Prostate gland (tissue), 2 donors: Measurements from ENCODE around the gene ARHGEF40. TPM values are rescaled to one million over a fixed set of nuclear protein-coding genes. Genes with fewer than 3 reads are reported as not detected.

ENCODE experiments used
- DNase-seq: peaks from one replicate; pipeline ENCODE4 v3.0.0-alpha.2; 2019; ENCODE audit warnings: low spot score
- H3K27ac ChIP-seq, 2 donors: fragments of 200-600 bp; sonication (generic); 2 replicates each; pipeline ENCODE4 v1.5.1; 2017 to 2019
- H3K27me3 ChIP-seq: fragments of 200-600 bp; sonication (generic); replicated peaks from 2 replicates; pipeline ENCODE4 v1.5.1; 2019; ENCODE audit not compliant: insufficient read depth
- H3K36me3 ChIP-seq, 2 donors: fragments of 200-600 bp; sonication (generic); 1 replicate in 1 of 2; 2 replicates in 1 of 2; pipeline versions ENCODE4 v1.5.1 to v1.8.1; 2017 to 2019
- H3K4me1 ChIP-seq: fragments of 200-600 bp; sonication (generic); replicated peaks from 2 replicates; pipeline ENCODE4 v1.5.1; 2019
- H3K4me3 ChIP-seq, 2 donors: fragments of 200-600 bp; sonication (generic); 2 replicates each; pipeline ENCODE4 v1.5.1; 2017 to 2019
- H3K9me3 ChIP-seq: fragments of 200-600 bp; sonication (generic); 2 replicates; pipeline ENCODE4 v1.5.1; 2017
- POLR2A ChIP-seq: fragments of 450-650 bp; IDR thresholded peaks from one replicate; pipeline ENCODE4 v1.6.1; 2016; ENCODE audit warnings: antibody characterized with exemption, mild to moderate bottlenecking
- POLR2AphosphoS5 ChIP-seq: sonication (generic); formaldehyde crosslinking; IDR thresholded peaks from one replicate; pipeline ENCODE4 v1.6.1; 2017; ENCODE audit warnings: antibody characterized with exemption
- WGBS: methylation state at CpG from one replicate; pipeline ENCODE4 v1.1.5; 2018; 5-methylcytosine and 5-hydroxymethylcytosine counted together
- intact Hi-C: fragments of 100-400 bp; cut with DNase I; formaldehyde crosslinking; loops from one replicate; pipeline ENCODE4 v1.14.2; 2022
- total RNA-seq, 2 donors: library from RNA; depleted of rRNA; stranded (reverse); fragments of >200 nt; gene quantifications; one replicate each; pipeline ENCODE4 v1.1.0, GENCODE V29; 2016
- TF ChIP-seq, protein P1 (sequence below), 4 experiments: fragments of 200-600 bp in 2 of 4; fragments of 450-650 bp in 2 of 4; sonication (generic) in 2 of 4; IDR thresholded peaks; 1 replicate in 3 of 4; 2 replicates in 1 of 4; pipeline ENCODE4 v1.5.1; 2016 to 2019; ENCODE audit warnings: antibody characterized with exemption in 4 of 4, mild to moderate bottlenecking in 2 of 4, moderate library complexity in 2 of 4

Gene ARHGEF40
- total RNA-seq, 2 donors from 2014 or later = 12.4 to 37.7 TPM

DNA sequence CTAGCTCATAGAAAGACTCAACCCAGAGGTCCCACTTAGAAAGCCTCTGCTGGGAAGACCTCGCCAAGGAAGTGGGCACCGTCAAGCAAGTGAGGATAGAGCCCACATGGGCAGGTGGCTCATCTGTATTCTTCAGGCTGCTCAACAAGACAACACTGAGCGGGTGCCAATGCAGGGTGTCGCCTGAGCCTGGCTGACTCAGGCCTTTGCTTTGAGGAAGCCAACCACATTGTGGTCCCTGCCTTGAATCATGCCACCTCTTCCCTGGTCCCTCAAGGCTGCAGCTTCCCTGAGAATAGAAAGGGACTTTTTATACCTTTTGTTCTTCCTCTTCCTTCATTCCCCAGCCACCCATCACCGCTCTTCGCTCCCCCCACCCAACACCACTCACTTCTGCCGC is 33.4 kb upstream of the ARHGEF40 start:
- no peaks in the 10 kb centered on the region for H3K27me3 ChIP-seq
- no peaks in the 10 kb centered on the region for H3K9me3 ChIP-seq
- no peak overlapping the region for H3K4me3 ChIP-seq
- H3K27ac ChIP-seq = no peak overlapping the region
- DNase-seq = no peak
- intact Hi-C loops = no loop called here
- no peak for TF ChIP-seq POLR2AphosphoS5
- TF ChIP-seq, protein P1, sequence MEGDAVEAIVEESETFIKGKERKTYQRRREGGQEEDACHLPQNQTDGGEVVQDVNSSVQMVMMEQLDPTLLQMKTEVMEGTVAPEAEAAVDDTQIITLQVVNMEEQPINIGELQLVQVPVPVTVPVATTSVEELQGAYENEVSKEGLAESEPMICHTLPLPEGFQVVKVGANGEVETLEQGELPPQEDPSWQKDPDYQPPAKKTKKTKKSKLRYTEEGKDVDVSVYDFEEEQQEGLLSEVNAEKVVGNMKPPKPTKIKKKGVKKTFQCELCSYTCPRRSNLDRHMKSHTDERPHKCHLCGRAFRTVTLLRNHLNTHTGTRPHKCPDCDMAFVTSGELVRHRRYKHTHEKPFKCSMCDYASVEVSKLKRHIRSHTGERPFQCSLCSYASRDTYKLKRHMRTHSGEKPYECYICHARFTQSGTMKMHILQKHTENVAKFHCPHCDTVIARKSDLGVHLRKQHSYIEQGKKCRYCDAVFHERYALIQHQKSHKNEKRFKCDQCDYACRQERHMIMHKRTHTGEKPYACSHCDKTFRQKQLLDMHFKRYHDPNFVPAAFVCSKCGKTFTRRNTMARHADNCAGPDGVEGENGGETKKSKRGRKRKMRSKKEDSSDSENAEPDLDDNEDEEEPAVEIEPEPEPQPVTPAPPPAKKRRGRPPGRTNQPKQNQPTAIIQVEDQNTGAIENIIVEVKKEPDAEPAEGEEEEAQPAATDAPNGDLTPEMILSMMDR (IDR thresholded peaks at IDR 0.05) = no peak
- no peak for TF ChIP-seq POLR2A
- peaks cover 14% of the 10 kb centered on the region for H3K4me1 ChIP-seq
- 91% methylated on average over 7 of the region's 7 CpGs for WGBS
- H3K36me3 ChIP-seq = no peaks in the 10 kb centered on the region

DNA sequence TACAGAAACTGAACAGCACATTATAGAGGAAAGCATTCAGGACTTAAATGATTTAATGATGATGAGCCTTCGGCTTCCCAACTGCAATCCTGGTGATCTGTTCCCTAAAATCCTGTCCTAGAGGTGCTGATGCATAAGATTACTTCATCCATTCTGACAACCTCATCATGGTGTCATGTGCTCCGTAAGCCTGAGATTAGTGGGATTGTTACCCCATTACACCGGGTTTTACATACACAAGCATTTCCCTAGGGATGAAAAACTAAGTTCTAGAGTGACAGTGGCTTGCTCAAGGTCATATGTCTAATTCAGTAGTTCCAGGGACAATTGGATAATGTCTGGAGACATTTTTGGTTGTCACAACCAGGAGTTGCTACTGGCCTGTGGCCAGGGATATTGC is 32.9 kb upstream of the ARHGEF40 start:
- no peaks in the 10 kb centered on the region for H3K9me3 ChIP-seq
- TF ChIP-seq, protein P1 (IDR thresholded peaks at IDR 0.05) = no peak
- TF ChIP-seq POLR2A (no peak), POLR2AphosphoS5 (no peak)
- no peak overlapping the region for H3K27ac ChIP-seq
- H3K36me3 ChIP-seq = no peaks in the 10 kb centered on the region
- 94% methylated on average over 3 of the region's 3 CpGs for WGBS
- no peaks in the 10 kb centered on the region for H3K27me3 ChIP-seq
- intact Hi-C loops = no loop called here
- H3K4me1 ChIP-seq = peaks cover 14% of the 10 kb centered on the region
- no peak for DNase-seq
- H3K4me3 ChIP-seq = no peak overlapping the region

DNA sequence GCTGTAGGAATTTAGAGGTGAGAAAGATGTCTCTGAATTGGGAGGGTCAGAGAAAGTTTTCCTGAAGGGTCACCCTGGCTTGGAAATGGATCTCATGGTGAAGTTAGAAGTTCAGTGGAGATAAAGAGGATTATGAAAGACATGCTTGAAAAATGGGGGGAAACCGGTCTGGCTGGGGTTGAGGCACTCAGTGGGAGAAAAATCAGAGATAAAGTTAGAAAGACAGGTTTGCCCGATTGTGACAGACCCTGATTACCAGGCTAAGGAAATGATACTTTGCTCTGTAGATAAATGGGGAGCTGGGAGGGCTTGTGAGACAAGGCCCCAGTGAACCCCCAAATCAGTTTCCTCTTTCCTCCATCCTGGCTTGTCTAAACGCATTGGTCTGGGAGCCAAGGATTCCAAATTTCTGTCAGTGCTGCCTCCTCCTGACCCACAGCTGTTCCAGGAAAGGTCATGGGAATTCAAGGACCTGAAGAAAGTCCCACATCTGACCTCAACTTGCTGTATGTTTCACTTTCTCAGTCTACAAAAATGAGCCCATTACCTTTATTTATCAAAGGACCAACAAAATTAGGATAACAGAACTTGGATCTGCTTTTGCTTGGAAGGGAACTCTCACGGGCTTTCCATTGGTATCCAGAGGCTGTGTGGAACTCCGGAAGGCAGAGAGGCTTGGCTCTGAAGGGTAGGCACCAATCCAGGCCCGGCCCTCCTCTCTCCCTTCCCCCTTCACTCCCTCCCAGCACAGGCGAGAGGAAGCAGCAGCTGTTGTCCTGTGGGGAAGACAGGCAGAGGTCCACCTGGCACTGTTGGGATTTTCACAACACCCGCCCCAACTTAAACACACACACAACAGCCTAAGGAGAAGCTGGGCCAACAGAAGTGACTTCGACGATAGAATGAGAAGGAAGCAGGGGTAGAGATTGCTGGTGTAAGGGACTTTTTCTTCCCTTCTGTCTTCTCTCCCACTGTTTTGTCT is 31.4 kb upstream of the ARHGEF40 start:
- peak; percentile 88 for DNase-seq
- no peaks in the 10 kb centered on the region for H3K27me3 ChIP-seq
- H3K4me1 ChIP-seq = peaks cover 14% of the 10 kb centered on the region
- TF ChIP-seq POLR2A = peak; percentile 21
- TF ChIP-seq, protein P1 (IDR thresholded peaks at IDR 0.05) = peak in 1 of 4 experiments; percentile 7
- peak; percentile 89 for TF ChIP-seq POLR2AphosphoS5
- no peaks in the 10 kb centered on the region for H3K9me3 ChIP-seq
- intact Hi-C loops = loop anchor here (2.0 kb wide), 1 partner anchor 14 kb away; the partner anchor contains the start of gene NDRG2
- H3K36me3 ChIP-seq = no peaks in the 10 kb centered on the region
- peak overlapping the region; percentile 77 to 80 for H3K27ac ChIP-seq
- no peak overlapping the region for H3K4me3 ChIP-seq
- WGBS = 12% methylated on average over 10 of the region's 10 CpGs

DNA sequence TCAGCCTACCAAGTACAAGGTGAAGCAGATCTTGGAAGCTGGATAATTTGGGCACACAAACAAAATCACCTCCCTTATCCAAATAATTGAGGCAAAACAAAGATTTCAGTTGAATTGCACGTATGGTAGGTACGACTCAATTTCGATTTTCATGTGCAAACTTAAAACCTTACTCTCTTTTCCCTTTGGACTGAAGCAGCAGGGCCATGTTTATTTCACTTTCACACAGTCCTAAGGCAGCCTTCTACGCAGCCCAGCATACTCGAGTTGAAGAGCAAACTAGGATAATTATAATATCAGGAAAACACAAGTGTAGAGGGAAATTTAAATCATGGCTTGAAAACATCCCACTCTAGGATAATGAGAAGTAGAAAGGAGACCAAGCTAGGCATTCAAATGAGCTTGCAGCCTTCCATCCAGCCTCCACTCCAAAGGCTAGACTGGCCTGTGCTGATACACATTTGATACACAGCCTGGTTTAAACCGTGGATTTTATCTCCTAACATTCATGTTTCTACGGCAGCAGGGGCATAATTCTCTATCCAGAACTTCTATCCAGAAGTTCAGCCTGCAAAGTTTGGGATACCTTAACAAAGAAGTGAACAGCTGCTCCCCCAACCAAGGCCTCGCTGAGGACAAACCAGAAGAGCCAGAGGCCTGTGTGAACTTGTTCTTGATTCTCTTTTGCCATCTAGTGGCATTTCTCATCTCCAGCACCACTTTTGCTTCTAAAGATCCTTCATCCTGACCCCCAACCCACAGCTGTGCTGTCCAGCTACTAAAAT is 30.3 kb upstream of the ARHGEF40 start:
- Histone ChIP-seq H3K36me3 (no peaks in the 10 kb centered on the region), H3K27ac (peak overlapping the region; percentile 77 to 80), H3K4me3 (no peak overlapping the region), H3K27me3 (no peaks in the 10 kb centered on the region), H3K4me1 (peaks cover 14% of the 10 kb centered on the region), H3K9me3 (no peaks in the 10 kb centered on the region)
- TF ChIP-seq POLR2A (no peak), POLR2AphosphoS5 (peak; percentile 63)
- TF ChIP-seq, protein P1 (IDR thresholded peaks at IDR 0.05) = peak; percentile 36 to 82 (median 74)
- DNase-seq = peak; percentile 66
- intact Hi-C loops = loop anchor here (2.0 to 10.0 kb wide), 3 partner anchors 15 to 185 kb away; partner anchors contain the start of gene NDRG2
- WGBS = 30% methylated on average over 8 of the region's 8 CpGs
